ENCODE data around the gene TTC9. TPM values are rescaled to one million over a fixed set of nuclear protein-coding genes. Genes with fewer than 3 reads are reported as not detected.

Gene TTC9
- total RNA-seq, 2 donors from 2014 or later: 1.6 to 2.6 TPM

DNA sequence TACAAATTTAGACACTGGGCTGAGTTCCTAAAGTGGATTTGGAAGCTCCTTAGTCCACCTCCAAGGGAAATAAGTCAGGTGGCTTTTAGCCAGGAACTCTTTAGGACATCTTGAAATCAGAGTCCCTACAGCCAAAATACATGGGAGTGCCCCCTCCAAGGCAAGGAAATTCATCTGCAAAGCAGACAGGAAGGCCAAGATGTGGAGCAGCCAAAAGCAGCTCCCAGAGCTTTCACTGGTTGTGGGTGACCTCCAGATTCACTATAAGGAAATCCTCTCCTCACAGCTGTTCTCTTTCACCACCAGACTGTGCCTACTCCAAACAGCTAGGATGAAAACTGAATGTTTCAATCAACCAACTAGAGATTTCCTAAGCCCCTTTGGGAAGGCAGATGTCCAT, 6.6 kb downstream of the TTC9 start:
- no peak for ATAC-seq
- DNase-seq: no peak
- Histone ChIP-seq H3K27ac (no peak overlapping the region), H3K36me3 (replicated peaks in 1 of 2; ENCODE audit: insufficient read depth in 1 of 2, low read depth in 2 of 2) (no peaks in the 10 kb centered on the region), H3K9me3 (no peaks in the 10 kb centered on the region), H3K4me1 (peaks cover 8% of the 10 kb centered on the region), H3K4me3 (no peak overlapping the region), H3K27me3 (no peaks in the 10 kb centered on the region)
- TF ChIP-seq POLR2A (IDR thresholded peaks at IDR 0.05): no peak
- TF ChIP-seq, protein P1, sequence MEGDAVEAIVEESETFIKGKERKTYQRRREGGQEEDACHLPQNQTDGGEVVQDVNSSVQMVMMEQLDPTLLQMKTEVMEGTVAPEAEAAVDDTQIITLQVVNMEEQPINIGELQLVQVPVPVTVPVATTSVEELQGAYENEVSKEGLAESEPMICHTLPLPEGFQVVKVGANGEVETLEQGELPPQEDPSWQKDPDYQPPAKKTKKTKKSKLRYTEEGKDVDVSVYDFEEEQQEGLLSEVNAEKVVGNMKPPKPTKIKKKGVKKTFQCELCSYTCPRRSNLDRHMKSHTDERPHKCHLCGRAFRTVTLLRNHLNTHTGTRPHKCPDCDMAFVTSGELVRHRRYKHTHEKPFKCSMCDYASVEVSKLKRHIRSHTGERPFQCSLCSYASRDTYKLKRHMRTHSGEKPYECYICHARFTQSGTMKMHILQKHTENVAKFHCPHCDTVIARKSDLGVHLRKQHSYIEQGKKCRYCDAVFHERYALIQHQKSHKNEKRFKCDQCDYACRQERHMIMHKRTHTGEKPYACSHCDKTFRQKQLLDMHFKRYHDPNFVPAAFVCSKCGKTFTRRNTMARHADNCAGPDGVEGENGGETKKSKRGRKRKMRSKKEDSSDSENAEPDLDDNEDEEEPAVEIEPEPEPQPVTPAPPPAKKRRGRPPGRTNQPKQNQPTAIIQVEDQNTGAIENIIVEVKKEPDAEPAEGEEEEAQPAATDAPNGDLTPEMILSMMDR (IDR thresholded peaks at IDR 0.05): no peak
- intact Hi-C loops (cut with DNase I): no loop called here

DNA sequence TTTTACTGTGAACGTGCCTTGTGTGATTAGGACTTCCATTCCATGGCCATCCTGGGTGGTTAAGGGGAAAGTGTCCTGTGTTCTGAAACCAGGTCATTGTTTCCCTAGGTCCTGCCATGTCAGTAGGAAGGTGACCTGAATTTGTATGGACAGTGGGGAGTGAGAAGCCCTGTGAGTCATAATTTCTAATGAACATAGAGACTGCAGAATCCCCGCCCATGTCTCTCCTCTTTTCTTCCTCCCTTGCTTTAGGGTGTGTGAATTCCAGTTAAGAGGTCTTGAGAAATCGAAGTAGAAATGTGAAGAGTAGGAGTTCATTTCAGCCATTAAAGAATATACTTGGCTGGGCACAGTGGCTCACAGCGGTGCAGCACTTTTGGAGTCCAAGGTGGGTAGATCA, 8.1 kb downstream of the TTC9 start:
- intact Hi-C loops (cut with DNase I): no loop called here
- DNase-seq: no peak
- WGBS, 2 donors: 75 to 84% methylated on average over 4 of the region's 4 CpGs
- TF ChIP-seq POLR2A (IDR thresholded peaks at IDR 0.05): no peak
- TF ChIP-seq, protein P1 (IDR thresholded peaks at IDR 0.05): no peak
- no peaks in the 10 kb centered on the region for H3K4me1 ChIP-seq
- no peak for ATAC-seq
- H3K36me3 ChIP-seq (replicated peaks in 1 of 2; ENCODE audit: insufficient read depth in 1 of 2, low read depth in 2 of 2): no peaks in the 10 kb centered on the region
- H3K9me3 ChIP-seq: no peaks in the 10 kb centered on the region
- no peak overlapping the region for H3K27ac ChIP-seq
- H3K27me3 ChIP-seq: no peaks in the 10 kb centered on the region
- H3K4me3 ChIP-seq: no peak overlapping the region

DNA sequence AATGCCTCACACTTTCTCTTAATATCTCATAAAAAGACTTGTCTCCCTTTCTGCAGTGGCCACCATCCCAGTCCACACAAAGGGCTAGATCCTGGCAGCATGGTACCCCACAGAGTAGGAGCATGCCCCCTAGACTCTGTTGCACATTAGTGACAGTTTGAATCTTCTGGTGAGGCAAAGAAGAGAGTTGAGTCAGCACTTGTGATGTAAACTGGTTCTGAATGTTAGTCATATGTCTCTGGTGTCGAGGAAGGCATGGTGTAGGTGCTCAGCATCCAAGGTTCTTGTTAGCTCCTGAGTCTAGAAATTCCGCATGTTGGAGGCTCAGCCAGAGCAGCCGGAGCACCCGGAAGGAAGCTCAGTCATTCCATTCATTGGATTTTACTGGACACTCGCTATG, 9.8 kb downstream of the TTC9 start:
- intact Hi-C loops (cut with DNase I): no loop called here
- WGBS, 2 donors: 87 to 97% methylated on average over 5 of the region's 5 CpGs
- no peaks in the 10 kb centered on the region for H3K27me3 ChIP-seq
- ATAC-seq (no peak), DNase-seq (no peak)
- TF ChIP-seq, protein P1 (IDR thresholded peaks at IDR 0.05): no peak
- H3K9me3 ChIP-seq: no peaks in the 10 kb centered on the region
- no peak overlapping the region for H3K4me3 ChIP-seq
- H3K27ac ChIP-seq: no peak overlapping the region
- H3K36me3 ChIP-seq (replicated peaks in 1 of 2; ENCODE audit: insufficient read depth in 1 of 2, low read depth in 2 of 2): no peaks in the 10 kb centered on the region
- no peaks in the 10 kb centered on the region for H3K4me1 ChIP-seq

DNA sequence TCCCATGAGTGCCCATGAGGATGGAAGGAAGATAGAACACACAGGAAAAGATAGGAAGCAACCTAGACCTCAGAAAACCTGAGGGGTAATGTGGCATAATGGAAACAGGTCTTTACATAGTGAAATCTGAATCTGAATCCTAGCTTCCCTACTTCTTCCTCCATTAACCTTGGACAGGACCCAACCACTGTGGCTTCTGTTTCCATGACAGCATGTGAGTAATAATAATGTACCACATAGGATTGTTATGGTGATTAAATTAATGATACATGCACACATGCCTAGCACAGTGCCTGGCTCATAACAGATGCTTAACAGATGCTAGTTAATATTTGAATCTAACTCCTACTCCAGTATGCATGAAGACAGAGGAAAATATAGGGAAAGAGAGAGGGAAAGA, 11.2 kb downstream of the TTC9 start:
- TF ChIP-seq POLR2A (IDR thresholded peaks at IDR 0.05): no peak
- TF ChIP-seq, protein P1 (IDR thresholded peaks at IDR 0.05): no peak
- Histone ChIP-seq H3K27ac (no peak overlapping the region), H3K36me3 (replicated peaks in 1 of 2; ENCODE audit: insufficient read depth in 1 of 2, low read depth in 2 of 2) (no peaks in the 10 kb centered on the region), H3K4me3 (no peak overlapping the region), H3K9me3 (no peaks in the 10 kb centered on the region), H3K27me3 (no peaks in the 10 kb centered on the region), H3K4me1 (no peaks in the 10 kb centered on the region)
- intact Hi-C loops (cut with DNase I): no loop called here
- ATAC-seq: no peak
- no peak for DNase-seq

DNA sequence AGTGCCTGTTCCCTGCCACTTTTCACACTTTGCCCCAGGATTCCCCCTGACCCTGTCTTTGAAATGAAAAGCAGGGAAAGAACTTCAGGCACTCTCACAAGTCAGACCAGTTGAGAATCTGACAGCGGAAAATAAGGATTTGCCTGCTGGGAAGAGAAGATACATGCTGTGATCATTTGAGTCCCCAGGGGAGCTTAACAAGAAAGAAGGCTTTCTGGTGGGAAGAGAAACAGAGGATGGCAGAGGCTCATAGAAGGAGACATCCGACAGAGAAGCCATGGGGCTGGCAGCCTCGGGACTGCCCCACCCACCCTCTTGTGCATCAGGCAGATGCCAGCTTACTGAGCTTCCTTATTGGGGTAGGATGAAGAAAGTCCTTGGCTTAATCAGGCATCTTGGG, 11.9 kb downstream of the TTC9 start:
- no peaks in the 10 kb centered on the region for H3K9me3 ChIP-seq
- ATAC-seq (no peak), DNase-seq (no peak)
- WGBS, 2 donors: 47 to 60% methylated on average over 3 of the region's 3 CpGs
- no peaks in the 10 kb centered on the region for H3K27me3 ChIP-seq
- no peaks in the 10 kb centered on the region for H3K36me3 ChIP-seq (replicated peaks in 1 of 2; ENCODE audit: insufficient read depth in 1 of 2, low read depth in 2 of 2)
- H3K4me3 ChIP-seq: no peak overlapping the region
- H3K4me1 ChIP-seq: no peaks in the 10 kb centered on the region
- TF ChIP-seq, protein P1 (IDR thresholded peaks at IDR 0.05): no peak
- no peak for TF ChIP-seq POLR2A (IDR thresholded peaks at IDR 0.05)
- intact Hi-C loops (cut with DNase I): no loop called here
- H3K27ac ChIP-seq: no peak overlapping the region

Data from body of pancreas (tissue), 4 donors.